Muscle of arm (tissue), 14 donors: ENCODE data around the gene DYNLT3. TPM values are rescaled to one million over a fixed set of nuclear protein-coding genes. Genes with fewer than 3 reads are reported as not detected.

Experiments
- DNase-seq: peaks from one replicate; pipeline ENCODE4 v3.0.0-alpha.2; 2013
- long read RNA-seq, 11 donors: transcript quantifications; one replicate each; lab custom pipeline, GENCODE V29; 2026
- polyA plus RNA-seq, 12 donors: library from polyadenylated mRNA; unstranded; fragments of 120-200 nt; gene quantifications; one replicate each; pipeline ENCODE4 v1.2.1, GENCODE V29; 2013; ENCODE audit not compliant: insufficient read length in 12 of 12

DYNLT3 gene
- 10 to 100 TPM in 9 of 12 donors, 1 to 10 TPM in 2, not detected in 1; 8.8 to 15.0 (median 12.6) TPM for polyA plus RNA-seq
- long read RNA-seq, donor 1, transcript DYNLT3-201 (5 exons, 2,217 nt): major isoform, 20 of 20 reads
- long read RNA-seq, donor 1, partial matches to known transcripts: 0 of 20 reads
- long read RNA-seq, donor 1, other reads (novel, unspliced or antisense): 0 of 20 reads
- long read RNA-seq, donor 2, transcript DYNLT3-201 (5 exons, 2,217 nt): major isoform, 9 of 10 reads
- long read RNA-seq, donor 2, partial matches to known transcripts: 0 of 10 reads
- long read RNA-seq, donor 2, other reads (novel, unspliced or antisense): 0 of 10 reads
- long read RNA-seq, donor 3, partial matches to known transcripts: 0 of 1 reads
- long read RNA-seq, donor 3, other reads (novel, unspliced or antisense): 0 of 1 reads
- long read RNA-seq, donor 4, transcript DYNLT3-201 (5 exons, 2,217 nt): major isoform, 5 of 5 reads
- long read RNA-seq, donor 4, partial matches to known transcripts: 0 of 5 reads
- long read RNA-seq, donor 4, other reads (novel, unspliced or antisense): 0 of 5 reads
- long read RNA-seq, donor 5, transcript DYNLT3-201 (5 exons, 2,217 nt): major isoform, 16 of 16 reads
- long read RNA-seq, donor 5, partial matches to known transcripts: 0 of 16 reads
- long read RNA-seq, donor 5, other reads (novel, unspliced or antisense): 0 of 16 reads
- long read RNA-seq, donor 6, partial matches to known transcripts: 0 of 3 reads
- long read RNA-seq, donor 6, other reads (novel, unspliced or antisense): 0 of 3 reads
- long read RNA-seq, donor 7, transcript DYNLT3-201 (5 exons, 2,217 nt): major isoform, 9 of 9 reads
- long read RNA-seq, donor 7, partial matches to known transcripts: 0 of 9 reads
- long read RNA-seq, donor 7, other reads (novel, unspliced or antisense): 0 of 9 reads
- long read RNA-seq, donor 8, partial matches to known transcripts: 0 of 4 reads
- long read RNA-seq, donor 8, other reads (novel, unspliced or antisense): 0 of 4 reads
- long read RNA-seq, donor 9, partial matches to known transcripts: 0 of 2 reads
- long read RNA-seq, donor 9, other reads (novel, unspliced or antisense): 0 of 2 reads
- long read RNA-seq, donor 10, transcript DYNLT3-201 (5 exons, 2,217 nt): major isoform, 9 of 9 reads
- long read RNA-seq, donor 10, partial matches to known transcripts: 0 of 9 reads
- long read RNA-seq, donor 10, other reads (novel, unspliced or antisense): 0 of 9 reads
- long read RNA-seq, donor 11, transcript DYNLT3-201 (5 exons, 2,217 nt): major isoform, 5 of 5 reads
- long read RNA-seq, donor 11, partial matches to known transcripts: 0 of 5 reads
- long read RNA-seq, donor 11, other reads (novel, unspliced or antisense): 0 of 5 reads

- DNase-seq: peak; percentile 41
Measured at GRCh38 chrX:37846934-37847732, at the start of gene DYNLT3. Gene DYNLT3 (minus strand): TSS chrX:37847571. CDS start chrX:37847510, 61 bp downstream.

GRCh38 chrX:37896511-37896890 lies 49.1 kb upstream of the DYNLT3 start:
- peak; percentile 19 for DNase-seq

GRCh38 chrX:37895795-37896510 lies 48.6 kb upstream of the DYNLT3 start:
- no peak for DNase-seq

GRCh38 chrX:37894725-37895124 lies 47.4 kb upstream of the DYNLT3 start:
- DNase-seq: no peak

GRCh38 chrX:37888010-37888409 lies 40.6 kb upstream of the DYNLT3 start:
- DNase-seq: no peak

GRCh38 chrX:37887347-37887746 lies 40.0 kb upstream of the DYNLT3 start:
- DNase-seq: no peak

GRCh38 chrX:37883196-37883595 lies 35.8 kb upstream of the DYNLT3 start:
- DNase-seq: no peak

- no peak for DNase-seq
Measured at GRCh38 chrX:37879692-37880091, 32.3 kb upstream of the DYNLT3 start.

- DNase-seq: no peak
Measured at GRCh38 chrX:37876716-37877115, 29.3 kb upstream of the DYNLT3 start.

GRCh38 chrX:37875675-37876074 lies 28.3 kb upstream of the DYNLT3 start:
- DNase-seq: no peak

GRCh38 chrX:37873220-37873619 lies 25.8 kb upstream of the DYNLT3 start:
- DNase-seq: no peak

- DNase-seq: no peak
Measured at GRCh38 chrX:37872303-37872655, 24.9 kb upstream of the DYNLT3 start.

GRCh38 chrX:37871626-37872302 lies 24.4 kb upstream of the DYNLT3 start:
- no peak for DNase-seq

- no peak for DNase-seq
Measured at GRCh38 chrX:37867536-37868153, 20.3 kb upstream of the DYNLT3 start.

GRCh38 chrX:37863728-37864127 lies 16.4 kb upstream of the DYNLT3 start:
- DNase-seq: no peak

- no peak for DNase-seq
Measured at GRCh38 chrX:37862851-37863250, 15.5 kb upstream of the DYNLT3 start.

- DNase-seq: no peak
Measured at GRCh38 chrX:37860721-37861120, 13.3 kb upstream of the DYNLT3 start.

GRCh38 chrX:37854748-37855147 lies 7.4 kb upstream of the DYNLT3 start:
- DNase-seq: no peak

GRCh38 chrX:37854148-37854547 lies 6.8 kb upstream of the DYNLT3 start:
- no peak for DNase-seq
